RWPE2 (cell line): Measurements from ENCODE around the gene RPL15.
"Not testable (repeated sequence)": the region's sequence is repeated elsewhere in the genome, so short reads cannot be mapped to it uniquely, and the experiment has no call there.

Source experiments
- ATAC-seq: fragments of 200-7000 bp; cut with Tn5 transposase; 3 replicates; pipeline ENCODE4 v1.9.1; 2021; ENCODE audit warnings: low read depth
- DNase-seq: peaks from one replicate; pipeline ENCODE4 v3.0.0-alpha.2; 2020; ENCODE audit warnings: low spot score
- H3K27ac ChIP-seq: fragments of 450-650 bp; 2 replicates; pipeline ENCODE4 v1.5.1; 2017; ENCODE audit warnings: mild to moderate bottlenecking; ENCODE audit not compliant: poor library complexity, severe bottlenecking
- H3K27me3 ChIP-seq: fragments of 250-450 bp; sonication (Bioruptor Pico); 2 replicates; pipeline ENCODE4 v1.5.1; 2021; ENCODE audit warnings: mild to moderate bottlenecking, moderate library complexity; ENCODE audit not compliant: insufficient read depth, poor library complexity, severe bottlenecking
- H3K36me3 ChIP-seq: fragments of 250-450 bp; sonication (Bioruptor Pico); 2 replicates; pipeline ENCODE4 v1.5.1; 2020; ENCODE audit warnings: low read depth, mild to moderate bottlenecking, moderate library complexity
- H3K4me1 ChIP-seq: fragments of 250-450 bp; sonication (Bioruptor Pico); 2 replicates; pipeline ENCODE4 v1.5.1; 2021; ENCODE audit warnings: mild to moderate bottlenecking, moderate library complexity; ENCODE audit not compliant: insufficient read depth, poor library complexity, severe bottlenecking
- H3K4me3 ChIP-seq: fragments of 250-450 bp; sonication (Bioruptor Pico); 2 replicates; pipeline ENCODE4 v1.5.1; 2021; ENCODE audit warnings: mild to moderate bottlenecking, moderate library complexity; ENCODE audit not compliant: severe bottlenecking
- H3K9me3 ChIP-seq: fragments of 250-450 bp; sonication (Bioruptor Pico); 2 replicates; pipeline ENCODE4 v1.5.1; 2021; ENCODE audit warnings: mild to moderate bottlenecking, moderate library complexity; ENCODE audit not compliant: severe bottlenecking
- TF ChIP-seq, protein P1 (sequence below): fragments of 450-650 bp; IDR thresholded peaks from one replicate; pipeline ENCODE4 v1.5.1; 2017; ENCODE audit warnings: mild to moderate bottlenecking, moderate library complexity; ENCODE audit not compliant: poor library complexity, severe bottlenecking

RPL15 gene

DNA sequence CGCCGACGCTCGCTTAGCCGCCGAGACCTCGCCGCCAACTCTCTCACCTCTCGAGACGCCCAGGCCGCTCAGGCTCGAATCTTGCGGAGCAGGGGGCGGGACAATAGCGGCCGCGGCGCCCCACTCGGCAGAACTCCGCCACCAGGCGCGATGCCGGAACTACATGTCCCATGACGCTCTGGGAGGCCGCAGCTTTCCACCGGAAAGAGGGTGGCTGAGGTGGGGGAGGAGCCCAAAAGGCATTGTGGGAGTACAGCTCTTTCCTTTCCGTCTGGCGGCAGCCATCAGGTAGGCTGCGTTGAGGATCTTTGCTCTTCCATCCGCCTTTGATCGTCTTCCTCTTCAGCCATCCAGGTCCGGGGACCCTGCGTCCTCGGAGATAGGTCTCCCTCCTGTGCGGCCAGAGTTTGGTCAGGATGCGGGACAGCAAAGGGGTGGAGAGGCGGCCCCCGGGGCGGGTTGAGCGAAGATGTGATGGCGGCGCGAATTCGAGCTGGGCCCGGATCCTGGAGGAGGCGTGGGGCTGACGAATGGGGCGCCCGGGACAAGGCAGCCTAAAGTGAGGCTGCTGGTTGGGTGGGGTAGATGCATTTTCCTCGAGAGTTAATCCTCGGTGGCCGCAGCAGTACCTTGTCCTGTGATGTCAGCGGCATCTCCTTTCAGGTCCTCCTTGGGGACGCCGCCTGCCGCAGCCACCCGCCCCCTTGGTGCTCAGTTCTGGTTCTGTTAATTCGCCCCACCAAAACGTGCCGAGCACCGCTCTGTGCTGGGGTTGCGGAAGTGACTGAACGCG, at the start of gene RPL15, which contains the start of gene NKIRAS1:
Gene RPL15 (plus strand): TSS at position 247 of the 793 bp plus-strand sequence. CDS start 728 bp downstream, outside the sequence.
Gene NKIRAS1 (minus strand): TSS at position 105 of the 793 bp plus-strand sequence. CDS start 6,086 bp downstream, outside the sequence.
- peak within 1 kb of the TSS; percentile 64 for H3K4me3 ChIP-seq
- H3K4me1 ChIP-seq: peaks cover 18% of the 10 kb centered on the region
- no peaks in the 10 kb centered on the region for H3K27me3 ChIP-seq
- H3K27ac ChIP-seq: peak within 1 kb of the TSS; percentile 73
- H3K9me3 ChIP-seq: no peaks in the 10 kb centered on the region
- ATAC-seq (peak; percentile 90), DNase-seq (peak; percentile 98)
- peaks cover 36% of the 10 kb centered on the region for H3K36me3 ChIP-seq
- TF ChIP-seq, protein P1, sequence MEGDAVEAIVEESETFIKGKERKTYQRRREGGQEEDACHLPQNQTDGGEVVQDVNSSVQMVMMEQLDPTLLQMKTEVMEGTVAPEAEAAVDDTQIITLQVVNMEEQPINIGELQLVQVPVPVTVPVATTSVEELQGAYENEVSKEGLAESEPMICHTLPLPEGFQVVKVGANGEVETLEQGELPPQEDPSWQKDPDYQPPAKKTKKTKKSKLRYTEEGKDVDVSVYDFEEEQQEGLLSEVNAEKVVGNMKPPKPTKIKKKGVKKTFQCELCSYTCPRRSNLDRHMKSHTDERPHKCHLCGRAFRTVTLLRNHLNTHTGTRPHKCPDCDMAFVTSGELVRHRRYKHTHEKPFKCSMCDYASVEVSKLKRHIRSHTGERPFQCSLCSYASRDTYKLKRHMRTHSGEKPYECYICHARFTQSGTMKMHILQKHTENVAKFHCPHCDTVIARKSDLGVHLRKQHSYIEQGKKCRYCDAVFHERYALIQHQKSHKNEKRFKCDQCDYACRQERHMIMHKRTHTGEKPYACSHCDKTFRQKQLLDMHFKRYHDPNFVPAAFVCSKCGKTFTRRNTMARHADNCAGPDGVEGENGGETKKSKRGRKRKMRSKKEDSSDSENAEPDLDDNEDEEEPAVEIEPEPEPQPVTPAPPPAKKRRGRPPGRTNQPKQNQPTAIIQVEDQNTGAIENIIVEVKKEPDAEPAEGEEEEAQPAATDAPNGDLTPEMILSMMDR: no peak

DNA sequence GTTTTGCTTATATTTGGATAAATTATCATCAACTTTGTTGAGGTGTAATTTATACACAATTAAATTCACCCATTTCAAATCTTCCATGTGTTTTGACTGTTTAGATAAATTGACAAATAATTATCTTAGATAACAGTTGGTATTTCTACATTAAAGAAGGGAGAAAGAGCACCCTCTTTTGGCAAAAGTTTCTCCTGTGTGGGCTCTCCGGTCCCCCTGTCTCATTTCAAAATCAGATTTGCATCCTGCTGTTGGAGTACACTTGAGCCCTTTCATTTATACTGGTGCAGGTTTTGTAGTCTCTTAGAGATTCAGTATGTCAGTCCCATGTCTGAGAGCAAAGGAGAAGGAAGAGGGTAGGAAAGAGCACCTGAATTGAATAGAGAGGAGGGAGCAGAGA, 49.5 kb upstream of the RPL15 start:
- H3K4me3 ChIP-seq: no peak overlapping the region
- peaks cover 6% of the 10 kb centered on the region; the same call in 1 of the 2 replicates for H3K36me3 ChIP-seq
- DNase-seq (no peak), ATAC-seq (no peak)
- no peaks in the 10 kb centered on the region for H3K4me1 ChIP-seq
- TF ChIP-seq, protein P1: peak; percentile 16
- no peaks in the 10 kb centered on the region for H3K9me3 ChIP-seq
- H3K27me3 ChIP-seq: no peaks in the 10 kb centered on the region
- H3K27ac ChIP-seq: no peak overlapping the region

DNA sequence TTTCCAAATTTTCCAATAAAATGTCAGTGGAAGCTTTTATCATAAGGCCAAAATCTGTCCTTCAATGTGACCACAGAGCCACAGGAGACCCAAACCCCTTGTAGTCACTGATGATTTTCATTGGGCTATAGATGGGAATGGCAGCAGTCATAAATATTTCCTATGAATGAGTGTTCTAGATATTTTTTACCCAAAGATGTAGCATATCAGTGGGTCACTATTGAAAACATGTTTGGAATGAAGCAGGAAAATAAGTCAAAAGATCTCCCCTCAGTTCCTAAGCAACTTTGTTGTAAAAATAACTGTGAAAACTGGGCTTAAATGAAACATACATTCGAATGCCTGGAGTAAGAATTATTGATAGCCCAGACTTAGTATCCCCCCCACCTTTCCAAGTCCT, 49.1 kb upstream of the RPL15 start:
- no peak overlapping the region for H3K27ac ChIP-seq
- no peaks in the 10 kb centered on the region for H3K4me1 ChIP-seq
- no peaks in the 10 kb centered on the region for H3K9me3 ChIP-seq
- H3K4me3 ChIP-seq: no peak overlapping the region
- peaks cover 6% of the 10 kb centered on the region; the same call in 1 of the 2 replicates for H3K36me3 ChIP-seq
- TF ChIP-seq, protein P1: no peak
- ATAC-seq (no peak), DNase-seq (no peak)
- H3K27me3 ChIP-seq: no peaks in the 10 kb centered on the region

DNA sequence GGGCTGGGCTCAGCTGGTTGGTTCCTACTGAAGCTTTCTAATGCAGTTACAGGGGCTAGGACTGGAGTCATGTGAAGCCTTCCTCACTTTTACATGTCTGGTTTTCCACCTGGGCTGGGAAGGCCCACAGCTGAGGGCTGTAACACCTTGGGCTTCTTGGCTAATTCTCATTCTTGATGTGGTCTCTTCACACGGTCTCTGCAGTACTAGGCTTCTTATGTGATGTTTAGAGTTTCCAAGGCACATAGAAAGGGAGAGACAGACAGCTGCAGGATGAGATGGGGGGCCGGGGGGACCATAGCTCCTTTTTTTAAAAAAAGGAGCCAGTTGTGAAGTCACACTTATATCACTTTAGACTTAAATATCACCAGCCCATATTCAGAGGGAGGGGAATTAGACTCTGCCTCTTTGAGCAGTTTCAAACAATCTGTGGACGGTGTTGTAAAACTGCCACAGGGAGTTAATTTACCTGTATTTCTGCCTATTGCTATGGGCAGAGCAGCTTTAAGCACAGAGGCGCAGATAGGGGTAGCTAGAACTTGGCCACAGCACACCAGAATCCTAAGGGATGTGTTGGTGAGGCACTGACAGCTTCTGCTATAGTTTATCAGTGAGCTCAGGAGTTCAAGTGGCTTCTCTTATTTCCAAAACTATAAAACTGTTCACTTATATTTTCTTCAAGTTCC, 46.8 kb upstream of the RPL15 start:
- Histone ChIP-seq H3K27ac (no peak overlapping the region), H3K9me3 (no peaks in the 10 kb centered on the region), H3K4me1 (peaks cover 13% of the 10 kb centered on the region), H3K4me3 (no peak overlapping the region), H3K36me3 (no peaks in the 10 kb centered on the region), H3K27me3 (no peaks in the 10 kb centered on the region)
- TF ChIP-seq, protein P1: no peak
- DNase-seq: no peak
- no peak for ATAC-seq

DNA sequence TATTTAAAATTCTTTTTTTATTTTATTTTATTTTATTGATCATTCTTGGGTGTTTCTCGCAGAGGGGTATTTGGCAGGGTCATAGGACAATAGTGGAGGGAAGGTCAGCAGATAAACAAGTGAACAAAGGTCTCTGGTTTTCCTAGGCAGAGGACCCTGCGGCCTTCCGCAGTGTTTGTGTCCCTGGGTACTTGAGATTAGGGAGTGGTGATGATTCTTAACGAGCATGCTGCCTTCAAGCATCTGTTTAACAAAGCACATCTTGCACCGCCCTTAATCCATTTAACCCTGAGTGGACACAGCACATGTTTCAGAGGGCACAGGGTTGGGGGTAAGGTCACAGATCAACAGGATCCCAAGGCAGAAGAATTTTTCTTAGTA, 46.3 kb upstream of the RPL15 start:
- H3K27me3 ChIP-seq, H3K9me3 ChIP-seq, H3K4me3 ChIP-seq, H3K27ac ChIP-seq, DNase-seq, ATAC-seq, H3K36me3 ChIP-seq: not testable (repeated sequence)
- peaks cover 13% of the 10 kb centered on the region for H3K4me1 ChIP-seq

DNA sequence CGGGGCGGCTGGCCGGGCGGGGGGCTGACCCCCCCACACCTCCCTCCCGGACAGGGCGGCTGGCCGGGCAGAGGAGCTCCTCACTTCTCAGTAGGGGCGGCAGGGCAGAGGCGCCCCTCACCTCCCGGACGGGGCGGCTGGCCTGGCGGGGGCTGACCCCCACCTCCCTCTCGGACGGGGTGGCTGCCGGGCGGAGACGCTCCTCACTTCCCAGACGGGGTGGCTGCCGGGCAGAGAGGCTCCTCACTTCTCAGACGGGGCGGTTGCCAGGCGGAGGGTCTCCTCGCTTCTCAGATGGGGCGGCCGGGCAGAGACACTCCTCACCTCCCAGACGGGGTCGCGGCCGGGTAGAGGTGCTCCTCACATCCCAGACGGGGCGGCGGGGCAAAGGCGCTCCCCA, 45.6 kb upstream of the RPL15 start:
- H3K27me3 ChIP-seq, DNase-seq, ATAC-seq, H3K27ac ChIP-seq, H3K4me3 ChIP-seq, H3K36me3 ChIP-seq, H3K9me3 ChIP-seq: not testable (repeated sequence)
- H3K4me1 ChIP-seq: peaks cover 13% of the 10 kb centered on the region
